HG02798 (cell line): ENCODE measurements around the gene MYL5.
"Not testable (repeated sequence)": the region's sequence is repeated elsewhere in the genome, so short reads cannot be mapped to it uniquely, and the experiment has no call there.

Experiments used
- ATAC-seq: cut with Tn5 transposase; IDR thresholded peaks from one replicate; pipeline ENCODE4 v1.9.1; 2021; ENCODE audit warnings: mild to moderate bottlenecking; ENCODE audit not compliant: unreplicated experiment, poor library complexity

The MYL5 gene

DNA sequence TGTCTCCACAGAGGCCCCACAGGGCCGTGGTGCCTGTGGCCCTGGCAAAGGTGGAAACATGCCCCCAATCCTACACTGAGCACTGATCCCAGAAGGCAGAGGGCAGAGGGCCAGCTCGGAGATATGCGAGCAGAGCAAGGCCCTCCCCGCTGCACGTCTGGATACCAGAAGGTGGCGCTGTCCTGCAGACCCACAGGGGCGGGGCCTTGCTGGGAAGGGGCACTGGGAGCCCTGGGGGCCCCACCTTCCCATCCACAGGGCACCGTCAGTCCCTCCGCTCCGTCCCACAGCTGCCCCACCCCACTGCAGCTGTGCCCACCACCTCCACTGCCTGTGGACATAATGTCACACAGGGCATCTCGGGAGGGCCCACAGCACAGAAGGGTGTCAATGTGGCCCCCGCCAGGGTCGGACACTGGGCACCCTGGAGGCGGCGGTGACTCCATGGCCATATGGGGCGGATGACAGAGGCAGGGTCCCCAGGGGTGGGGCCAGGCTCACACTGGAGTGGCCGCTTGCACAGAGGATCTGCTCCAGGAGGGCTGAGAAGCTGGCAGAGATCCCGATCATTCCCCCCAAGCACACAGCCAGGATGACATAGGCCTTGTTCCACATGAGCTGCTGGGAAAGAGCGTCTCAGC is 9.8 kb downstream of the MYL5 start:
- ATAC-seq = no peak

DNA sequence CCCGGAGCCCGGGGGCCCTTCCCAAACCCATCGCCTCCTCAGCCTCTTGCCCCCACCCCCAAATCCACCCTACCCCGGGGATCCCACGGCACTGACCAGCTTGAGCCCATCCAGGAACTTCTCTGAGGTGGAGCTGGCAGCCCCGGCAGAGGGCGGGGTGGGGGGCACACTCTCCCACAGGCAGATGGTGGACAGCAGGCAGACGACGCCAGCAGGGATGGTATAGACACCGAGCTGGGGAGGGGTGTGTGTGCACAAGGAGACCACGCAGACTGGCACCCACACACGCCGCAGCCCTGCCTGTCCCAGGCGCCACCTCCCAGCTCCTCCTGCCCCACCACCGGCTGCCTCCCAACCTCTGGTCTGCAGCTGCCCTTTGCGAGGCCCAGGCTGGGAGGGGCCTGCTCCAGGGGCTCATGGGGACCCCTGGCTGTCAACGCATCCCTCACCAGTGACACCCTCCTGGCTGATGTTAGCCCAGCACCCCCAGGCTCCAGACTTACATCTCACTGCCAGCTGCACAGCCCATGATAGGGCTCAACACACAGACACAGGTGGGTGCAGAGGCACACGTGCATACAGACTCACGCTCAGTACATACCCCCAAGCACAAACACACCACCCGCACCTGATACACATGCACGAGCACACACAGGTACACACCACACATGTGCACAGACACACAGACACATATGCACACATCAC is 10.4 kb downstream of the MYL5 start:
- ATAC-seq = no peak

DNA sequence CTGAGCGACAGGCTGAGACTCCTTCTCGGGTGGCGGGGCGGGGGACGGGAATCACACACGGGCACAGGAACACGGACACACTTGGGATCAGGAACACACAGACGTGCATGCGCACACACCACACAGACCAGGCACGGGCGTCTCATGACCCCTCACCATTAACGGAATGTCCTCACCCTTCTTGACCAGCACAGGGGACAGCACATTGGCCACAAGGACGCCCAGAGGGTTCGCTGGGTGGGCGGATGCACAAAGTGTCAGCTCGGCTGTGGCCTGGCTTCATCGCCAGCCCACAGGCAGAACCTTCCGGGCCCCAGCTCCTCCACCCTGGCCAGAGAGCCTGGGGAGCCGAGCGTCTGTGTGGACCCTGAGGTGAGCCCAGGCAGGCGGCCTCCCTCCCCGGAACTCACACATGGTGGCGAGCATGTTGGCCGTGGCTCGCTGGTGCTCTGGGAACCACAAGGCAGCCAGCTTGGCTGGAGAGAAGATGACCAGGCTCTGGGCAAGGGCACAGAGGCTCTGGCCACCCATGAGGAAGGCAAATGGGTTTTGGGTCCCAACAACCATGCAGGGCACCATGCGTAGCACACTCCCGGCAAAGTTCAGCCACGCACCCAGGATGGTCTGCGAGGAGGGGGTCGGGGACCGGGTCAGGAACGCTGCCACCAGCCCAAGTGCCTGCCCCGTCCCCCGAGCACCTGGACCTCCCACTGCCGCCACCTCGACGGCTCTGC is 11.5 kb downstream of the MYL5 start:
- no peak for ATAC-seq

DNA sequence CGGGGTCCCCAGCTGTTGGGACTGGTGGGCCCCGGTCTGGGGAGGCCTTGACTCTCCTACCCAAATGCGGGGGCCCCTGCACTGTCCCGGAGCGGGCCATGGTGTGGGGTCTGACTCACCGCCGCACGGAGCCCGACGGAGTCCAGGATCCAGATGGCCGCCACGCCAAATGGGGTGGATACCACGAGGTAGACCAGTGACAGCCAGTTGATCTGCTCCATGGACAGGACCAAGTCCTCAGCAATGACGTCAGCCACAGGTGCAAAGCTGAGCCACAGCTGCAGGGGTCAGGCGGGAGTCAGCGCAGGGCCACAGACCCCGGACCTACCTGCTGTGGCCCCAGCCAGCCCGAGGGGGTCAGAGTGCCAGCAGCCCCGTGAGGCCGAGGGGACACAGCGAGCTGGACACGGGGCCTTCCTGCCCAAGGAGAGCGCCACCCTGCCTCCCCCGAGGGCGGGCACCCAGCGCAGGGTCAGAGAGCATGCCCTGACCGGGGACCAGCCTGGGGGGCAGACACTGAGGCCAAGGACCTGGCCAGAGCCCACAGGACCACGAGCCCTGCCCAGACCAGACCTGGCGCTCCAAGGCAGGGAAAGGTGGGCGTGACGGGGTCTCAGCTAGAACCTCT is 12.2 kb downstream of the MYL5 start:
- no peak for ATAC-seq

DNA sequence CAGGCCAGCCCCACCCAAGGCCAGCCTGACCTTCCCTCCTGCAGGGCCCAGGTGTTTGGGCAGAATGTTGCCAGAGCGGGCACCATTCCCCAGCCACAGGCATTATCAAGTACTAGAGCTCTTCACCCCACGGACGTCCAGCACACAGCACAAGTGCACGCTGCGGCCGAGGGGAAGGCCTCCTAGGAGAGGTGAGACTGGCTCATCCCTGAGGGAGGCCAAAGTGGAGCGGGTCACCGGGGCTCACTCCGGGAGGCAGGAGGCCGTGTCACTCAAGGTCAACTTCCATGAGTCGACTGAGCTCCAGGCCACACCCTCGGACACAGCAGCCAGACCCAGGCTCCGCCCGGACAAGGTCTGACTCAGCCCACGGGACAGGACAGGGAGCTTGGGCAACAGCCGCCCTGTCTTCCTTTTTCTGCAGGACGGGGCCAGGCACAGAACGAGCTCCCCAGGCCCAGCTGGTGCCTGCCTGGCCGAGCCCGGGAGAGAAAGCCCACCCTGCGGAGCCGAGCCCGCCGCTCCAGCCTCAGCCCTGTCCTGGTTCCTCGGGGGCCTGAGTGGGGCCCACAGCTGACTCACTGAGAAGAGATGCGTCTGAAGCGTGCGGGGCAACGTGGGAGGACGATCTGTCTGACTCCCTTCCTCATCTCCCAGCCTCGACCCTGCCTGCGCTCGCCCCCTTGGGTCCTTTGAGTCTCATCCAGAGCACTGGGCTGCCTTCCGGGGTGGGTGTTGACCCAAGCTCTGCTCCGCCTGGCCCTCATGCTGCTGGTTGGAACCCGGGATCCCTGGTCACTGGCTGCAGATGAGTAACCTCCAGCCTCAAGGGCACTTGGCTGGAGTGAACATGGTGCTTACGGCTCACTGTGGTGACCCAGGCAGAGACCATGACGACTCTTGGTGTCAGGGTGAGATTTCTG is 13.0 kb downstream of the MYL5 start:
- no peak for ATAC-seq

DNA sequence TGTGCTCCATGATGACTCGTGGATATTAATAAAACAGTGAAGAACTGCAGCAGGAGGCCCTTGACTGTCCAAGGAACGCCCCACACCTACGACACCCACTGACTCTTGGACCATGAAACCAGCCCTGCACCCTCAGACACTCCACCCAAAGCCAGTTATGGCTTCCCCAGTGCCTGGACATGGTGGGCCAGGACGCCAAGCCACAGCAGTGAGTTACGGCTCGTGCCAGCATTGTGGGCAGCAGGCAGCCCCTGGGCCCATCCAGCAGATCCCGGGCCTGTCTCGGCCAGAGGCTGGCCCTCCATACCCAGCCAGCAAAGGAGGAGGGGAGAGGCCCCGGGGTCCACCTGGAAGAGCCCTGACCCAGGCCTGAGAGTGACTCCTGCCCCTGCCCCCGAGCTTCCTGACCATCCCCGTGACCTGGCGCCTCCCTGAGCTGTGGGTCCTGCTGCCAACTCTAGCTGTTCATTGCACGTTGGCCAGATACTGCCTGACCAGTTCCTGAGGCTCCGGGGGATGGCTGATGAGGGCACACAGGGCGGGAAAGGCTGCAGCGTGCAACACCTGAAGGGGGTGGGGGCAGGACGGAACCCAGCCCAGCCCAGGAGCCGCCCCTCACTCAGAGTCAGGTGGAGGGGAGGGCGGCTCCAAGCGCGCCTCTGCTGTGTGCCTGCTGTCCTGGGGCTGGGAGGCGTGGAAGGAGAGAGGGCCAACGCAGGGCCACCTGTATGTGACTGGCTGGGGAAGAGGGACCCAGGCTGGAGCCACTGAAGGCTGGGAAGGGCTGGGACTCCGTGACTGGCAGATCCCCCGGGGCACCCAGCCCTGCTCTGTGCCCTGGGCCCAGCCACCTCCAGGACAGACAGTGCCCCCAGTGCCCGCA is 13.9 kb downstream of the MYL5 start:
- ATAC-seq = no peak

DNA sequence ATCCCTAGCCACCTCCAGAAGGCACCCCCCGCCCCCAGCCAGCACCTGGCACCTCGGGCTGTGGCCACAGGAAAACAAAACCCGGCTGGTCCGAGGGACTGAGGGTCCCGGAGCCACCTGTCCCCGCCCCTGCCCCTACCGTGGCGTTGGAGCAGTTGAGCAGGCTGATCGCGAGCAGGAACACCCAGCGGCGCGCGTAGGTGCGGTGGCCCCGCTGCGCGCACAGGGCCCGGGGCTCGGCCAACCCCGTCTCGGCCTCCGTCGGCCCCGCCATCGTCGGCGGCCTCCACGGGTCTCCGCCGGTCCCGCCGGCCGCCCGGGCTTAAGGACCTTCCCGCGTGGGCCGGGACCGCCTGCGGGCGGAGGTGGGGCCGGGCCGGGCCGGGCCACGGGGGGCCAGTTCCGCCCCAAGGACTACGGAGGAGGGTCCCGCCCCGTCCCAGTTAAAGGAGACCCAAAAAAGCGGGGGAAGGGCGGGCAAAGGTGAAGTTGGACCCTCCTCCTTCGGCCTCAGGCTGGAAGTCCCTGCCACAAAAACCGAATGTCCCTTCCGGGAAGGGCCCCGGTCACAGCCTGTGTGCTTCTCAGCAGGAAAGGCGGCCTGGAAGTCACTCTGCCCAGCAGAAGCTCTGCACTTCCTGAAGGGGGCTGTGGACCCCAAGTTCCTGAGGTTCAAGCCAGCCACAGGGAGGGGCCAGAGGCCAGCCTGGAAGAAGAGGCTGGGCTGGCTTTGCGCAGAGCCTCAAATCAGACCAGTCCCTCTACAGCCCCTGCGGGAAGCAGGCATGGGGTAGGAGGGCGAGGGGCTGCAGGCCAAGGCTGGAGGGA is 14.7 kb downstream of the MYL5 start, which contains the start of gene SLC49A3:
Gene SLC49A3 (minus strand): TSS at position 298 of the 828 bp plus-strand sequence. CDS start 24 bp downstream, at position 274.
- ATAC-seq = no peak

DNA sequence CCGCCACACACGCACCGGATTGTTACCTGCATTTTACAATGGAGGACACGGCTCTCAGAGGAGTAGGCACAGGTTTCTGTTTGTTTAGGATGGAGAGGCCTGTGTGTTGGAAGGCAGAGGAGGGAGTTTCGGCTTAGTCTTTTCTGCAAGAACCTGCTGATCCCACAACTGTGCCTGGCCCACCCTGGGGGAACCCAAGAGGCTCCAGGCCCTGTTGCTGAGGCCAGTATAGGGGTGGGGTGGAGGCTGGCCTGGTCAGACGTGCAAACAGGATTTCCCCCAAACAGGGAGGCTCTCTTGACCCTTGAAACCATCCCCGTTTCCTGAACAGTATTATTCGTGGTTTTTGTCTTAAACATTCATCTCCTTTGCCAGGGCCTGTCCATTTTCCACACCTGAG is 15.4 kb downstream of the MYL5 start:
- ATAC-seq = no peak

DNA sequence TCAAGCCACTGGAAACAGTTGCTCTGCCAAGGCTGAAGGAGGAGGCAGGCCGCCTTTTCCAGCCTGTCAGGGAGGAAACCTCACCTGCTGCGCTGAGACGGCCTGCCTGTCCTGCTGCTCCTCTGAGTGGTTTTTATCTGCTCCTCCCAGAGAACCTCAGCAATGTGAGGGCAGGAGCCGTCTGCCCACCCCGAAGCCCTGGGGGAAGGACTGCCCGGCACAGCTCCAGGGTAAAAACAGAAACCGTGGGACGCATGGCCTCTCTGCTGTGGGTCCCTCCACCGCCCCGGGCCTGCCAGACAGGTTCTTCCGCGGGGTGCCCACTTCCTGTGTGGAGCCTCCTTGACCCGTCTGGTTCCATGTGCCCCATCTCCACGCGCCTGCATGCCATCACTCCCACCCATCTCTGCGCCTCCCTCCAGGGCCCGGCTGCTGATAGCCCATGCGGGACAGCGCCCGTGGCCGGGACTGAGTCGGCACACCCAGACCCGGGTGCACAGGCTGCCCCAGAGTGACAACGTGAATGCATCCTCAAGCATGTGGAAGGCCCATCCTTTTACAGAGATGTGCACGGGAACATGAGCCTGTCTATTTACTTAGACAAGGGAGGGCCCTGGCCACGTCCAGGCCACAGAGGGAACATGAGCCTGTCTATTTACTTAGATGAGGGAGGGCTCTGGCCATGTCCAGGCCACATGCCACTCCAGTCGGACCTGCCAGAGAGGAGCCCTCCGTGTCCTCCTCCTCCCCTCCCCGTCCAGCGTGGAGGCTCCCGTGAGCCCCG is 18.6 kb downstream of the MYL5 start:
- ATAC-seq = no peak

DNA sequence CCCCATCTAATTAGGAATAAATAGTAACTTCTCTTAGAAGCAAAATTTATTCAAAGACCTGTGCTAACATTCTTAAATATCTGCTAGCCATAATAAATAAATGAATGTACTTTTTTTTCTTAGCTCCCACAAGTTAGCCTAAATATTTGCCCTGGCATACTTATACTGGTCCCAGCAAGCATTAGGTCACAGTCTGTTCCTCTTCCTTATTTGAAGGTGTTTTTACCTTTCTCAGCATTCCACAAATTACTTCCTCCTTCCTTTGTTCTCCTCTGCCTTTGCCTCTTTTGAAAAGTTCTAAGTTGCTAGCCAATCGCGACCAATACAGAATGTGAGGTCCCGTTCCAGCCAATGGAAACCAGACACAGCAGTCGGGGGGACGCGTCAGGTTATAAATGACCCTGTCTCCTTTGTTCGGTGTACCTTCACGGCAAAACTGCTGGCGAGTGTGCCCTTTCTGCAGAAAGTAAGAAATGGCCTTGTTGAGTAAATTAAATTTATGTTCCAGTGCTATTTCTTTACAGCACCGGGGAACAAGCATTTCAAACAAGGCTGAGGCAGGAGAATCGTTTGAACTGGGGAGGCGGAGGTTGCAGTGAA is 20.1 kb downstream of the MYL5 start:
- not testable (repeated sequence) for ATAC-seq

DNA sequence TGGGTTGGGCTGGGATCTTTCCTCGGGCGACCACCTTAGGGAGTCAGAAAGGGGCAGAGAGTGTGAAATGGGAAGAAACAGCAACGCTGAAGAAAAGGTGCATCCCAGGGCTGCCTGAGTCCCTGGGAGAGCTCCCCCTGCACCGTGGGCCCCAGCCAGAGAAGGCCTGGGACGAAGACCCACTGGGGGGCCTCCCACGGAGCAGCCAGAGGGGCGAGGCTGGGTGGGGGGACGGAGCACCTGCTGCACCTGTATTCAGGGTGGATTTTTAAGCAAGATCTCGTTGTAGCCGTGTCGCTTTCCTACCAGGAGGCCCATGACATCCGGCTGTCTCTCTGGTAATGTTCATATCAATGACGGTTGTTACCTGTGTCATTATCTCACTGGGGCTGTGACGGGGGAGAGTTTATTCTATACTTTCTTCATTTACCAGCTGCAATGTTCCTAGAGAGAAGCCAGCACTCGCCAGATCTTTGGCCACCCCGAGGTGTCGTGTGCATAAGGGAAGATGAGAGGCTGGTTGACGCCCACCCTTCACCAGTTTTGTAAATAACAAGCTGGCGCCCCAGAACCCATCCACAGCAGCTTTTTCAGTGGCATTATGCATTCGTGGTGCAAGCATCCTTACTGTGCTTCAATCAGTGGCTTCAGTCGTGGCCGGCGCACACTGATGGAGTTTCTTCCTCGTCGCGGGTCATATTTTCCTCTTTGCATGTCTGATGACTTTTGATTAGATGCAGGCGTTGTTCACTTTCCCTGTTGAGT is 25.7 kb downstream of the MYL5 start:
- ATAC-seq = no peak

DNA sequence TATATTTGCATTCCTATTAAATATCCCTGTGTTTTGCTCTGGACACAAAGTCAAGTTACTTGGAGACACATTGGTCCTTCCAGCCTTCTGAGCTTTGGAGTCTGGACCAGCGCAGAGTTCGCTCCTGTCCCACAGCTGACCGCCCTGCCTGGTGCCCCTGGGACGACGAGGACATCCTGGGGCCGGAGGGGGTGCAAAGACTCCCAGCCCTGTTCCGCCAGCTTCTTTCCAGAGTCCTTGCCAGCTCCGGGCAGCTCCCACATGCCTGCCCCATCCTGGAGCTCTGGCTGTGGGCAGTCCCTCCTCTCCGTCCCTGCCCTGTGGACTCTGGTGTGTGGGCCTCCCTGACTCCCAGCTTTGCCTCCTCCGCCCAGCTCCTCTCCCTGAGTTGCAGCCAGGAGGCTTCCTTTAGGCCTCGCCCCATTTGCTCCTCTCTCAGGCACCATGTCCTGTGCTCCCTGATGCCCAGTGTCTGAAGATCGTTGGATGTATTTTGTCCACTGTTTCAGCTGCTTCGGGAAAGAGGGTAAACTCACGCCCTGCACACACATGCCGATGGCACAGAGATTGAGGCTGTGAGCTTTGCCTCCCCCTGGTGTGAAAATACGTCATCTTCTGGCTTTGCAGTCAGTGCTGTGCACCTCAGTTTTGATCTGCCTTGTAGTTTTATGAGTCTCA is 26.4 kb downstream of the MYL5 start:
- no peak for ATAC-seq

DNA sequence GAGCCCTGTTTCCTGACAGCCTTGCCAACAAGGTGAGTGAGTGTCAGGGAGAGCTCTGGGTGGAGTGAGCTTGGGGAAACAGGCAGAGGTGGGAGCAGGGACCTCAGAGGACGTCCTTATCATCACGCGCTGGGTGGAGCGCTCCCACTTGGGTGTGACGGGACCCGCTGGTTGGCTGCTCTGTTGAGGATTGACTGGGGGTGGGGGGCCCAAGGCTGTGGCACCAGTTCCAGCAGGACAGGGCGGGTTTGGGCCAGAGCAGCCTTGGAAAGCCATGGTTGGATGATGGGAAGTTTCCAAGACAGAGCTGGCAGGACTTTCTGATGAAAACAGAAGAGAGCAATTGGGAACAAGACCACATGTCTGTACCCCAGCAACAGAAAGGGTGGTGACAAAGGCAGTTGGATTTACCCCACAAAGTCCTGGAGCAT is 28.3 kb downstream of the MYL5 start:
- no peak for ATAC-seq

DNA sequence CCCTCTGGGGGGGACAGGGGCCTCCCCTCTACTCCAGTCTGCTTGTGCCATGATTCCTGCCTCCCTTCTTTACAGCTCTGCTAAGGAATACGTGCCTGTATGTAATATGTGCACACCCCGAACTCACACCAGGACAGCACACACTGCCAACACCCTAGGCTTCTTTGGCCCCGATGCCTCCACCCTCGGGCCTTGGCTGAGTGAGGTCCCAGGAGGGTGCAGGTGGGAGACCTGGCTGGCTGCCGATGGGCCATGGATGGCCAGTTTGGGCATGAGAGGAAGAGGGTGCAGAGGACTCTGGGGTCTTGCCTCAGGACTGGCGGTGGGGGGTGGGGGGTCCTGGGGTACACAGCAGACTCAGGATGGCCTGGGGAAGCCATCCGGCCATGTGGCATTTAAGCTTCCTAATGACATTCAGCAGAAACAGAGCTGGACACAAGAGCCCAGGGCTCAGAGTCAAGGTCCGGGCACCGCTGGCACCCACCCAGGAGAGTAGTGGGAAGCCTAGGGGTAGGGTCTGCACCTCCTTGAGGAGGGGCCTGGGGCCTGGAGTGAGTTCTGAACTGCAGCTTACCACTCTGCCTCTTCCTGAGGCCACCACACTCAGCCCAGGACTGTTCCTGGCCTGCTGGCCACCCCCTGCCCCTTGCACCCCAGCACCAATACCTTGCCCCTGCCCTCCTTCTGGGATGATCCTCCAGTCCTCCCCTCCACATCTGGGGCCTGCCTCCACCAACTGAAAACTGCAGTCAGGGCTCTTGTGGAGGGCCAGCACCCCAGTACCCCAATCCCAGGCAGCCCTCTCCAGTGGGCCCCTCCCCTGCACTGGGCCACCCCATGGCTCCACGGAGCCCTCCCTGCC is 29.2 kb downstream of the MYL5 start:
- ATAC-seq = no peak
